ENCODE results near the gene SIGLEC5. TPM values are rescaled to one million over a fixed set of nuclear protein-coding genes. Genes with fewer than 3 reads are reported as not detected.

SIGLEC5 gene
- total and polyA plus RNA-seq, 2 of the 13 experiments (the other 11 are each of a cell fraction or from before 2014, with no cell fraction given) = not detected

DNA sequence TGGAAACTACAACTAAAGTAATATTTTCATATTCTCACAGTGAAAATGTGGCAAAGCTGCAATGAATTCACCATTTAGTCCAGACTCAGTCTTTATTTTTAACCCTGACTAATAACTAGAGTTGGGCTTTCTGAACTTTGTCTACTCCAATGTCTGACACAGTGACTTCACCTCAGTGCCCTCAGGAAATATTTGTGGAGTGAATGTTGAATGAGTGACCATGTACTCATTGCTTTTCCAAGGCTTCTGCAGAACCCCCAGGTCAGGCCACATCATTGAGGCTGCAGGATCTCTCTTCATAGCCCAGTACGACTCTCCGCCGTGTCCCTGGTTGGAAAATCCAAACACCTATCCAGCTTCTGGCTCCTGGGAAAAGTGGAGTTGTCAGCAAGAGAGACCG, 57.3 kb downstream of the SIGLEC5 start (continued):
- TF ChIP-seq AHDC1 (CRISPR knock-in tag; IDR thresholded peaks at IDR 0.05; ENCODE audit: borderline replicate concordance) = no peak

- DNase-seq (ENCODE audit: low spot score) (no peak), ATAC-seq (no peak), FAIRE-seq (no peak)
- Histone ChIP-seq H3K9ac (ENCODE audit: insufficient read depth, low read depth, low read length) (no peak overlapping the region), H4K20me1 (ENCODE audit: insufficient read depth, low read length) (no peaks in the 10 kb centered on the region), H3K36me3 (replicated peaks in 1 of 2; ENCODE audit: control insufficient read depth in 1 of 2, insufficient read depth in 2 of 2, low read length in 2 of 2) (no peaks in the 10 kb centered on the region), H3K27me3 (ENCODE audit: control insufficient read depth in 1 of 2, insufficient read depth in 2 of 2, low read length in 2 of 2) (no peaks in the 10 kb centered on the region; a peak in 1 of 5 replicates), H3K79me2 (ENCODE audit: insufficient read depth, low read length) (no peaks in the 10 kb centered on the region), H2AFZ (ENCODE audit: low read length) (no peak overlapping the region), H3K4me1 (ENCODE audit: insufficient read depth, low read length) (peaks cover 9% of the 10 kb centered on the region), H3K4me3 (replicated peaks in 1 of 3; ENCODE audit: insufficient read depth in 1 of 3, low read depth in 2 of 3, low read length in 3 of 3) (no peak overlapping the region; a peak in 1 of 6 replicates), H3K9me3 (ENCODE audit: low read length) (no peaks in the 10 kb centered on the region), H3K4me2 (ENCODE audit: low read depth, low read length) (peak overlapping the region; percentile 80; the same call in 1 of the 2 replicates), H3K27ac (ENCODE audit: extremely low read length, insufficient read depth, low read length) (no peak overlapping the region)
- in situ Hi-C loops (cut with HindIII; ENCODE audit: extremely low pct_ligation_motif_present, low pct_unique_long_range_greater_than_20kb) (no loop called here), intact Hi-C loops (cut with micrococcal nuclease; ENCODE audit: unreplicated experiment) (no loop called here)
- CTCF ChIA-PET (ENCODE audit: low intra/inter-chr PET ratio, low total read pairs) = no interaction called here
- POLR2A ChIA-PET = no interaction called here
- no TSS peak for BruUV-seq (replicated peaks)
- TF ChIP-seq PREB (CRISPR knock-in tag; IDR thresholded peaks at IDR 0.05) = no peak
- TF ChIP-seq ZNF629 (CRISPR knock-in tag; conservative IDR thresholded peaks at IDR 0.05) = 0 out of 2 replicates have a peak, but pooled peaks have one; percentile 31
- 46% methylated on average over 3 of the region's 3 CpGs for WGBS (ENCODE audit: low lambda C conversion rate)
Measured at GRCh38 chr19:51572410-51572809, 57.8 kb downstream of the SIGLEC5 start.
